Osteocyte (in vitro differentiated cells): ENCODE data around the gene PDE6A. TPM values are rescaled to one million over a fixed set of nuclear protein-coding genes. Genes with fewer than 3 reads are reported as not detected.

Source experiments
- DNase-seq: peaks from one replicate; pipeline ENCODE4 v3.0.0; 2021; ENCODE audit warnings: mixed read lengths; ENCODE audit not compliant: unreplicated experiment; ENCODE audit errors: extremely low spot score
- H3K27ac Mint-ChIP-seq: one replicate; pipeline ENCODE4 v1.8.0; 2021; ENCODE audit warnings: mild to moderate bottlenecking, mixed read lengths; ENCODE audit not compliant: unreplicated experiment
- H3K27me3 Mint-ChIP-seq: one replicate; pipeline ENCODE4 v1.8.0; 2021; ENCODE audit warnings: mixed read lengths; ENCODE audit not compliant: unreplicated experiment
- H3K36me3 Mint-ChIP-seq: one replicate; pipeline ENCODE4 v1.8.0; 2021; ENCODE audit warnings: mixed read lengths; ENCODE audit not compliant: unreplicated experiment
- H3K4me1 Mint-ChIP-seq: one replicate; pipeline ENCODE4 v1.8.0; 2021; ENCODE audit warnings: mixed read lengths; ENCODE audit not compliant: unreplicated experiment
- H3K4me3 Mint-ChIP-seq: one replicate; pipeline ENCODE4 v1.8.0; 2021; ENCODE audit warnings: mild to moderate bottlenecking, moderate library complexity, mixed read lengths; ENCODE audit not compliant: unreplicated experiment
- H3K9me3 Mint-ChIP-seq: one replicate; pipeline ENCODE4 v1.8.0; 2021; ENCODE audit warnings: mixed read lengths; ENCODE audit not compliant: unreplicated experiment
- CTCF ChIP-seq: fragments of 200-600 bp; sonication (generic); IDR thresholded peaks from 2 replicates; pipeline ENCODE4 v1.5.0; 2021; ENCODE audit warnings: antibody characterized with exemption, mild to moderate bottlenecking, moderate library complexity
- total RNA-seq: library from RNA; stranded (reverse); gene quantifications from 2 replicates; pipeline ENCODE4 v1.2.1, GENCODE V29; 2021

The PDE6A gene
- total RNA-seq, 1 donor from 2014 or later, result not detected

GRCh38 chr5:149963729-149964128 lies 19.1 kb upstream of the PDE6A start:
- TF ChIP-seq CTCF, result no peak
- H3K36me3 Mint-ChIP-seq, result peaks cover 5% of the 10 kb centered on the region
- no peak overlapping the region for H3K4me3 Mint-ChIP-seq
- H3K27me3 Mint-ChIP-seq, result no peaks in the 10 kb centered on the region
- H3K9me3 Mint-ChIP-seq, result no peaks in the 10 kb centered on the region
- no peak for DNase-seq
- H3K27ac Mint-ChIP-seq, result no peak overlapping the region
- peaks cover 31% of the 10 kb centered on the region for H3K4me1 Mint-ChIP-seq

GRCh38 chr5:149962601-149963300 lies 18.2 kb upstream of the PDE6A start:
- no peak for TF ChIP-seq CTCF
- H3K27me3 Mint-ChIP-seq, result no peaks in the 10 kb centered on the region
- H3K27ac Mint-ChIP-seq, result no peak overlapping the region
- H3K9me3 Mint-ChIP-seq, result no peaks in the 10 kb centered on the region
- H3K4me1 Mint-ChIP-seq, result peaks cover 38% of the 10 kb centered on the region
- DNase-seq, result no peak
- peaks cover 3% of the 10 kb centered on the region for H3K36me3 Mint-ChIP-seq
- no peak overlapping the region for H3K4me3 Mint-ChIP-seq

GRCh38 chr5:149961957-149962409 lies 17.4 kb upstream of the PDE6A start:
- no peak for DNase-seq
- peak; percentile 73 for TF ChIP-seq CTCF
- H3K9me3 Mint-ChIP-seq, result no peaks in the 10 kb centered on the region

GRCh38 chr5:149961186-149961685 lies 16.6 kb upstream of the PDE6A start:
- Mint-ChIP-seq H3K27ac (peak overlapping the region; percentile 75), H3K36me3 (no peaks in the 10 kb centered on the region), H3K4me1 (peaks cover 49% of the 10 kb centered on the region), H3K4me3 (peak overlapping the region; percentile 88), H3K9me3 (no peaks in the 10 kb centered on the region), H3K27me3 (no peaks in the 10 kb centered on the region)
- no peak for DNase-seq
- no peak for TF ChIP-seq CTCF

More at GRCh38 chr5:149961957-149962409, 17.4 kb upstream of the PDE6A start:
- peaks cover 44% of the 10 kb centered on the region for H3K4me1 Mint-ChIP-seq
- H3K4me3 Mint-ChIP-seq, result peak overlapping the region; percentile 88
- peak overlapping the region; percentile 75 for H3K27ac Mint-ChIP-seq
- no peaks in the 10 kb centered on the region for H3K27me3 Mint-ChIP-seq
- H3K36me3 Mint-ChIP-seq, result no peaks in the 10 kb centered on the region

- no peaks in the 10 kb centered on the region for H3K9me3 Mint-ChIP-seq
- peak; percentile 98 for DNase-seq
- TF ChIP-seq CTCF, result no peak
- H3K4me1 Mint-ChIP-seq, result peaks cover 49% of the 10 kb centered on the region
- peak within 1 kb of the TSS; percentile 88 for H3K4me3 Mint-ChIP-seq
- no peaks in the 10 kb centered on the region for H3K27me3 Mint-ChIP-seq
- no peaks in the 10 kb centered on the region for H3K36me3 Mint-ChIP-seq
- H3K27ac Mint-ChIP-seq, result peak within 1 kb of the TSS; percentile 99
Observed at GRCh38 chr5:149960272-149961185, 15.9 kb upstream of the PDE6A start, which contains the start of gene SLC26A2. TSS of gene SLC26A2 (plus strand) at chr5:149960758. CDS start at chr5:149977653, 16,895 bp downstream.
